Stimulated activated CD8-positive, alpha-beta memory T cell treated with anti-CD3 and anti-CD28 coated beads, Interleukin-4, amount 100 ng/mL, for 48 hours (primary cell): ENCODE results near the gene TYRO3.

Source experiments
- DNase-seq: peaks from one replicate; pipeline ENCODE4 v3.0.0-alpha.2; 2020

The TYRO3 gene

DNA sequence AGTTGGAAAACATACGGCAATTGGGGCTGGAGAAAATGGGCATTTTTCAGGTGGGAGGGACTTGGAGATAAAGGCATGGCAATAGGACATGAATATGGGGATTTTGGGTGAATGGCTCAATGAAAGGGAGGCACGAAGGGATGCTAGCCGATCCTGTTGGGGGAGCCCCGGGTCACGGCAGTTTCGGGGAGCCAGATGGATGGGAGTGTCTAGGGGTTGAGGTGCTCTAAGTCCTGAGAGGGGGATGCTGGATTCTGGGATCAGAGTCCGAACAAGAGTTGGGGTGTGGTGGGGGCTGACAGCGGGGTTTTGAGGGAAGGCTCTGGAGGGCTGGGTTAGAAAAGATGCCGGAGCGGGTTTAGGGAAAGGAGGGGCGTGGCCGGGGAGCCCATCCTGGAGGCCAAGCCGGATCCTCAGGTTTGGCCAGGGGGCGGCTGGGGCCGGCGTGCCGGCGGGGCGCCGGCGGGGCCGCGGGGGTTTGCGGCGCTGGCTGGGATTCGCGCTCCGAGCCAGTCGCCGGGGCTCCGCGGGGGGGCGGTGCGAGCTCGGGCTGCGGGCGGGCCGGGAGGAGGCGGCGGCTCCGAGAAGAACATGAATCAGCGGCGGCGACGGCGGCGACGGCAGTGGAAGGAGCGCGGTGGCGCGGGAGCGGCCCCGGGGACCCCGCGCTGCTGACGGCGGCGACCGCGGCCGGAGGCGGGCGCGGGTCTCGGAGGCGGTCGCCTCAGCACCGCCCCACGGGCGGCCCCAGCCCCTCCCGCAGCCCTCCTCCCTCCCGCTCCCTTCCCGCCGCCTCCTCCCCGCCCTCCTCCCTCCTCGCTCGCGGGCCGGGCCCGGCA is at the start of gene TYRO3:
TSS of gene TYRO3 (plus strand) at position 813 of the 839 bp plus-strand sequence. CDS start 46 bp downstream, outside the sequence.
- DNase-seq = peak; percentile 81

DNA sequence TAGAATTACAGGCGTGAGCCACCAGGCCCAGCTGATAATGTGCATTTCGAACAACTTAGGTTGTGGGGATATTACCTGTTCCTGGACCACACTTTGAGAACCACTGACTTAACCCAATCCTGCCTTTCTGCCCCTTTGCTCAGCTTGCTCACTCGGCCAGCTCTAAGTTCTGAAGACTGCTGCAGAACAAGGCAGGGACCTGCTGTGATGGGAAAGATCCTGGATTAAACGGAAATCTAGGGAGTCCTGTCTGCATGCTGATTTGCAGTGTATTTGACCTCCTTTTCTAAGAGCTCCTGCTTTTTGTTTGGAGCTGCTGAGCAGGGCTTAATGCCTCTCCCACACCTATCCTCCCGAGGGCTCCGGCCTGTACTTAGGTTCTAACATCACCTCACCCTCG is 48.3 kb upstream of the TYRO3 start:
- DNase-seq = no peak

DNA sequence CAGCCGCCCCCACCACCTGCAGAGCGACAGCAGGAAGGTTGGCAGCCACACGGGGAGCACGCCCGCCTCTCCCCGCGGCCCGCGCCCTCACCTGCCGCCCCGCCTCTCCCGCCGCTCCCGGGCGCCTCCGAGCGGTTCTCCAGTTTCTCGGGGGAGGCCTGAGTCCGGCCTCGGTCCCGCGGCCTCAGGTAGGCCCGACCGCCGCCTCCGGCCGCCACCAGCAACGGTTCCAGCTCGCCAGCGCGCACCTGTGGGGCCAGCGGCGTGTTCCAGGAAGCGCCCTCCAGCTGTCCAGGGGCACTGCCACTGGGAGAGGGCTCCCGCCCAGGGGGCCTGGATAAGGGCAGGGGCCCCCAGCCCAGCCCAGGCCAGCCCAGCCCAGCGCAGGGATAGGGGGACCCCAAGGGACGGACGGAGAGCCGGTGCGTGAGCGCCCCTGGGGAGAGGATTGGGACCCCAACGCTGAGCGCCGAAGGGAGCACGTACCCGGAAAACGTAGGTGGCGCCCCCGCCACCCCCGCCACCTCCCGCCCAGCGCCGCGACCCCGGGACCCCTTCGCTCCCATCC is 47.6 kb upstream of the TYRO3 start:
- no peak for DNase-seq

DNA sequence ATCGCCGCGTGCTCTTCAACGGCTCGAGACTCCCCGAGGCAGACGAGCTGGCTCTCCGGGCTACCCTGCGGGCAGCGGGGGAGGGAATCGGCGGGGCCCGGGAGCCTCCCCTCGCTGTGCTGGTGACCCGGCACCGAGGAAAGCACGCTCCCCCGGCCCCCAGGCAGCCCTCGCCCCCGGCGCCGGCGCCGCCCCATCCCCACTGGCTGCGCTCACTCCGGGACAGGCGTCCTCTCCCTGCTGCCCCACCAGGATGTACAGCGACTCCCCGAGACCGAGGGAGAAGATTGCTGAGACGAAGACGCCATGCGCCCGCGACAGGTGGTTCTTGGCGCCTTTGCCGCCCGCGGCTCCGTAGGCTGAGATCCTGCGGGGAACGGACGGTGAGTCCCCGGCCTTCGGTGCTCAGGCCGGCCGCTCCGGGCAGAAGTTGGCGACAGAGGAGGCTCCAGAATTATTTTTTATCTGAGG is 47.1 kb upstream of the TYRO3 start:
- peak; percentile 32 for DNase-seq

DNA sequence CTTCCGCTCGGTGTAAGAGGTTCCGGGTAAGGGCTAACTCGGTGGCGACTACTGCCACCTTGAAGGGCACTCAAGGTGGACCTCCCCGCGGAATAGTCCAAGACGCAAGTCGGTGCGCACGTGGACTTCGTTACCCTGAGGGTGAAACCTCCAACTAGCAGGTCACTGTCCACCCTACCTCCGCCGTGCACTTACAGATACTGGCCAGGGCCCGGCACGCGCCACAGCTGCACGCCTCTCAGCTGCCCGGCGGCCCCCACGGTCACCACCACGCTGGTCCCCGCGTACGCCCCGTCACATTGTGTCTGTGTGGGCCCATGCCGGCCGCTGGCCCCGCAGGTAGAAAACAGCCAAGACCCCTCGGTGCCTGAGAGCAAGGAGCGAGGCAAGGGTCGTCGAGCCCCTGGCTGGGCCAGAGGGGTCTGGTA is 46.5 kb upstream of the TYRO3 start:
- no peak for DNase-seq

DNA sequence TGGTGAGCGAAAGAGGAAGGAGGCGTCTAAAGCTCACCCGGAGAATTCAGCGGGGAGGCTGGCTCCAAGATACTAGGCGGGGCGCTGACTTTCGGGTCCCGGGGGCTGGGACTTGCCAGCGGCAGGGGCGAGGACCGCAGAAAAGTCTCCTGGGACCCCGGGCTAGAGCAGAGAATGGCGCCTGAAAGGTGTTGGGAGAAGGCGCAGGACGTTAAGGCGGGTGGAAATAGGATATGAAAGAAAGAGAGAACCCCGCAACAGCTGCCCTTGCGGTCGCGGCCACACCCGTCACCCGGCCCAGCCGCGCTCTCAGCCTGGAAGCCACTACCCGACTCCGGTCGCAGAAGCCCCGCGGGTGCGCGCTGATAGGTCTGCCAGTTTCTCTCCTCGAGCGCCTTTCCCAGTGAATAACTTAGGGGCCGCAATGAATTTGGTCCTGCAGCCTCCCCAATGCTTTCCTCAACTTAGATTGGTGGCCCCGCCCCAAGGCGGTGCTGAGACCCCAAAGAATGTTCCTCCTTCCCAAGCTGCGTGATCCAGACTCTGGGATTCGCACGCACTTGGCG is 46.0 kb upstream of the TYRO3 start:
- peak; percentile 53 for DNase-seq

DNA sequence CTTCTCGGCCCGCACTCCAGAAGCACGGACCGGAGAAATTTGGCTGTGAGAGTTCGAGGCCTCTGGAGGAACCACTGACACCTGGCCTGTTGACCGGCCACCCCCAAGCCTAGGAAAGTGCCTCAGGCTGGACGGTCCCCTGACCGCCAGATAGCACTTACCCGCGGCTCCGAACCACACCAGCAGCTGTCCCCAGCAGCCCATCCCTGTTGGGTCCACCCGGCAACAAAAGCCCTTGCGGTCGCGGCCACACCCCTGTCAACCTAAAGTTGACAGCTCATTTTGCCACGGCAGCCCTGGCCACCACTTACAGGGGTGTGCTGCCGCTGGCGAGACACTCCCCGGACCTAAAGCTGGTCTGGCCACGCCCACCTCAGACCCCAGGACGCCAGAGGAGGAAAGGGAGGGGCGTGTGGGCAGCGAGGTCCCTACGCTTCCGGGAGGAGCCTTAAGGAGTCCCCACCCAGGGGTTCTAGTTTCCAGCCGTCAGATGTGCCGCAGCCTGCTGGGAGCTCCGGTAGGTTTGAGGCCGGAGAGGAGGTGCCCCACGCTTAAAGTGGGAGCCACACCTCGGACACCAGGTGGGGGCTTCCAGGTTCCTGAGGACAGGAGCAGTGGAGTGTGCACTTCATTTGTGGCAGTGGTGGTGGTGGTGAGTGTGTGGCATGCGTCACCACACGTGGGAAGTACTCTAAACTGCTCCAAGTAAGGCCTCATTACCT is 45.3 kb upstream of the TYRO3 start, which contains the start of gene LTK:
TSS of gene LTK (minus strand) at position 322 of the 722 bp plus-strand sequence. CDS start at position 204, 118 bp downstream.
- DNase-seq = peak; percentile 41

DNA sequence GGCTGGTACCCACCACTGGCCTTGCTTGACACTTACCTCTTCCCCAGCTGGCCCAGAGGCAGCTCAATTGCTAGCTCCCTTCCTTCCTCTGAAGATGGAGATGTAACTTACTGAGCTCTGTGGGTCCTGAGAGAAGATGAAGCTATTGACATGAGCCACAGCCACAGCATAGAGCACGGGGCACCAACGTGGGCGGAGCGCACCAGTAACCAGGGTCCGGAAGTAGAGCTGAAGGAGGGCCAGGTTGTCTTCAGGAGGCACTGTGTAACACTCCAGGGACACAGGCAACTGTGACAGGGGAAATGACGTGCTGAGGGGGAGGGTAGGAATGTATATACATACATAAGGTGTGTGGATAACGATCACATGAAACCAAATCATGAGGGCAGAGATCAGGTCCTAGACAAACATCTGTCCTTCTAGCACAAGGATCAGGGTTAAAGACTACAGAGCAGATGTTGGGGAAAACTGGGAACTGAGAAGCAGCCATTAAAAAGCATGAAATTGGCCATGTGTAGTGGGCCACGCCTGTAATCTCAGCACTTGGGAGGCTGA is 41.0 kb upstream of the TYRO3 start:
- no peak for DNase-seq

DNA sequence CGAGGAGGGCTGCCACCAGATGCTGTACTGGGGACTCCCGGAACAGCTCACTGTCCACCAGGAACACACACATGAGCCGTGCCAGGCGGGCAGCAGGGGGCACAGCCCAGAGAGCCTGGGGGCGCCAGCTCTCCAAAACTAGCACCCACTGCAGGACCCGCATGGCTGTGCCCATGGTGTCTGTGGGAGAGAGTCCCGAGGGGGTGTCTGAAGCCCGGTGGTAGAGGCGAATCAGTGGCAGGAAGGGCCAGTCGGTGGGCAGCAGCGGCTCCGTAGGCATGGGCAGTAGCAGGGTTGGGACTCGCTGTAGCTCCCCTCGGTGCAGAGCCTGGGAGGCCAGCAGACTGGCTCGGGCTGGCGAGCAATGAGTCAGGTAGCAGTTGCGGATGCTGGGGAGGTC is 38.4 kb upstream of the TYRO3 start:
- DNase-seq = no peak

DNA sequence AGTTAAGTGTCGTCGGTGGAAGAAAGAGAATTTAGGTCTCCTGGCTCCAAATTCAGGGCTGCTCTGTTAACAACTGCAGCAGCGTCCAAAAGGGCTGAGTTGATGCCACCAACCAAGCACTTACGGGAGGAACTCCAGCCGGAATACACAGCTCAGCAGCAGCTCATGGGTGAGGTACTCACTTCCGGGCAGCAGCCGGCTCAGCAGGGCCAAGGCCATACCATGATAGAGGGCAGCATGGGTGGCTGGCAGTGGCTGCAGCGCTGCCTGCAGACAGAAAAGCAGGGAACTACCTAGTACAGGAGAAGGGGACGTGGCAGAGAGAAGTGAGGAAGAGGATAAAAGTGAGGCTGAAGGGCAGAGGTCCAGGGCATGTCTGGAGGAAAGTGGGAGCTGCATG is 37.4 kb upstream of the TYRO3 start:
- no peak for DNase-seq

DNA sequence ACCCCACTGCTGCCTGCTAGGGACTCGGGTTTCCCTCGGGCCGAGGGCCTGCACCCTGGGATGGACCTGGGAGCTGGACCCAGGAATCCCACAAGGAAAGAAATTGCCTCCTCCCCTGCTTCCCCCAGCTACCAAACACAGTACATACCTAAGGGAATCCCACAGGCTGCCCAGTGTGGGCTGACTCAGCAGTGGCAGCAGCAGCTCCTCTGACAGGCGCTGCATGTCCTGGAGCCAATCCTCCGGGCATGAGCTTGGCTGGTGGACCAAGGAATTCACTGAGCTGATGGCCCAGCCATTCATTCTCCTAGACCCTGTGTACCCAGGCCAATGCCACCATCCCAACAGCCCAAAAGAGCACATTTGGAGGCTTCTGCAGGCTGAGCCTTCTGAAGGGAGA is 35.9 kb upstream of the TYRO3 start:
- no peak for DNase-seq

DNA sequence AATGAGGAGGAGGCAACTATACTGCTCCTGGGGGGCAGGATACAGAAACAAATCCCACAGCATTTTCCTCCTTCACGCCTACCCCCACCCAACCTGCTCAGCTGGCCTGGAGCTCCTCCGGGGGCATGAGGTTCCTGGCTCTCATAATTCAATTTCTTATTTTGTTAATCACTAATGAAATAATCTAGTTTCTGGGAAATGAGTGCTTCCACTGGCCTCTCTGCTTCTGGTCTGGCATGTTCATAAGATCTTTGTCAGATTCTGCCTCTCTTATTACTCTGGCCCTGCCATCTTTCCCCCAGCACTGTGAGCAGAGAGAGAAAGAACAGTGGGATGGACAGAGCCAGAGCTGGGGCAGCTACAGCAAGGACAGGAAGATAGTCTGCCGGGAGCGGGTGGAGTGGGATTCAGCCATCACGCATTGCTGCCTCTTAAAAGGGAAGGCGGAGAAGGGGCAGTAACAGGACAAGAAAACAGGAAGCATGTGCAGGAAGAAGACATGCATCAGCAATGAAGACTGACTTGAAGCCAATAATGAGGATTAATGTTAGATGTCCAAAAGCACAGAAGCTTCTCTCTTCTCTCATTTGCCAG is 28.6 kb upstream of the TYRO3 start:
- no peak for DNase-seq

DNA sequence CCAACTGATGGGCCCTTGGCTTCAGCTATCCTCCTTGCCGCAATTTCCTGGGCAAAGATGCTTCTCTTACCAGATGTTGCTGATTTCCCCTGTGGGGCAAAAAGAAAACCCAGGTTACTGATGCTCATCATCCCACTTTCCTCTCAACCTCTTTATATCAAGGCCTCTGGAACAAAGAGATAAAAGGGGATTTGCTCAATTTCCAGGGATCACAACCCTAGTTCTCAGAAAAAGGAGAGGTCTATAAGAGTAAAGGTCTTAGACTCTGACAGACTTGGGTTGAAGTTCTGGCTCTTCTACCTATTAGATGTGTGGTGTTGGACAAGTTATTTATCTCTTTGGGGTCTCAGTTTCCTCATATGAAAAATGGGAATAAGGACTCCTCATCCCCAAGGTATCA is 23.5 kb upstream of the TYRO3 start:
- no peak for DNase-seq

DNA sequence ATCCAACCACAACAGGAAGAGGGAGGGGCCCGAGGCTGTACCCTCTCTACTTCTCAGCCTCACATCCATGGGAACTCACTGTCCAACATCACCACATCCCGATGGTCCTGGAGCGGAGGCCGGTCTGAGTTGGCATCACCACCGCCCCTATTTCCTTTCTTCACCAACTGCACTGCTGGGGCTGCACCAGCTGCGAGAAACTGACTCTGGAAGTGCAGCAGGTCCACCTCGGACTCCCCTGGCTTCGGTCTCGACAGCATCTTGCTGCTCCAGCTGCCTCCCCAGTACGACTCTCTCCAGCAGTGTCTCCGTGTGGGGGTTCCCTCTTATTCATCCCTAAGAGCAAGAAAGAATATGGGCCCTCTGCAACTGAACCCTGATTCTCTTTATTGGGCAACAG is 22.1 kb upstream of the TYRO3 start:
- DNase-seq = no peak

DNA sequence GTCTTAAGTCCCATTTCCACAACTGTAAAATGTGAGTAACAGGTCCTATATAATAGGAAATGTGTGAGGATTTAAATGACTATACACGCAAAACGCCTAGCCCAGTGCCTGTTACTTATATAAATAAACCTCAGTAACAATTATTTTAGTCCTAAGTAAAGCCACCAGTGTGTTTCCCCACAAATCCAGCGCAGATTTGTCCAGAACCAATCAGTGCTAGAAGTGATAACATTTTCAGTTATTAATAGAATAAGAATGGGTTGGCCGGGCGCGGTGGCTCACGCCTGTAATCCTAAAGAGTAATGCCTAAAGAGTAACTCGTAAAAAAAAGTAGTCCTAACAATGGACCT is 15.5 kb upstream of the TYRO3 start:
- no peak for DNase-seq

DNA sequence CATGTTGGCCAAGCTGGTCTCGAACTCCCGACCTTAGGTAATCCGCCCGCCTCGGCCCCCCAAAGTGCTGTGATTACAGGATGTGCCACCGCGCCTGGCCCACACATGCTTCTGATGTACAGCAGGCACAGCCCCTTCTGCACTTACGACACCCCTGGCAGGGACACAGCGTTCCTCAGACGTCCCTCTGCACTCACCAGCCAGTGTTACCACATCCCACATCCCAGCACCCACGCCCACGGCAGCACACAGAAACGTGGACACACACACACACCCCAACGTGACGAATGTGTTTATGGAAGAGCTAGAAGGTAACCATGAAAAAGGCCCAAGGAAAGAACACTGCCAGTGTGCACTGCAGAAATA is 14.4 kb upstream of the TYRO3 start:
- DNase-seq = peak; percentile 41

DNA sequence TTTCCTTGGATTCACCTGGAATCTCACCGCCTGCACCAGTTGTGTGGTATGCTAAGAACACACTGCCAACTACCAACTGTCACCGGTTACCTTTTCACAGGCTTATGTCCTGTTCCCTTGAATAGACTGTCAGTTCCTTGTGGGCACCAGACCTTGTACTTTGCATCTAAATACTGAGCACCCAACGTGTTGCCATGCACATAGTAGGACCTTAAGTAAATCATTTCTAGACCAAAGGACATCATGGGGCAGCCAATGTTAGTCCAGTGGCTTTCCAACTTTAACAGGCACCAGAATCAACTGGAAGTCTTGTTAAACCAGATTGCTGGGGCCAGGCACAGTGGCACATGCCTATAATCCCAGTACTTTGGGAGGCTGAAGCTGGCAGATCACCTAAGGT is 13.8 kb upstream of the TYRO3 start:
- no peak for DNase-seq

DNA sequence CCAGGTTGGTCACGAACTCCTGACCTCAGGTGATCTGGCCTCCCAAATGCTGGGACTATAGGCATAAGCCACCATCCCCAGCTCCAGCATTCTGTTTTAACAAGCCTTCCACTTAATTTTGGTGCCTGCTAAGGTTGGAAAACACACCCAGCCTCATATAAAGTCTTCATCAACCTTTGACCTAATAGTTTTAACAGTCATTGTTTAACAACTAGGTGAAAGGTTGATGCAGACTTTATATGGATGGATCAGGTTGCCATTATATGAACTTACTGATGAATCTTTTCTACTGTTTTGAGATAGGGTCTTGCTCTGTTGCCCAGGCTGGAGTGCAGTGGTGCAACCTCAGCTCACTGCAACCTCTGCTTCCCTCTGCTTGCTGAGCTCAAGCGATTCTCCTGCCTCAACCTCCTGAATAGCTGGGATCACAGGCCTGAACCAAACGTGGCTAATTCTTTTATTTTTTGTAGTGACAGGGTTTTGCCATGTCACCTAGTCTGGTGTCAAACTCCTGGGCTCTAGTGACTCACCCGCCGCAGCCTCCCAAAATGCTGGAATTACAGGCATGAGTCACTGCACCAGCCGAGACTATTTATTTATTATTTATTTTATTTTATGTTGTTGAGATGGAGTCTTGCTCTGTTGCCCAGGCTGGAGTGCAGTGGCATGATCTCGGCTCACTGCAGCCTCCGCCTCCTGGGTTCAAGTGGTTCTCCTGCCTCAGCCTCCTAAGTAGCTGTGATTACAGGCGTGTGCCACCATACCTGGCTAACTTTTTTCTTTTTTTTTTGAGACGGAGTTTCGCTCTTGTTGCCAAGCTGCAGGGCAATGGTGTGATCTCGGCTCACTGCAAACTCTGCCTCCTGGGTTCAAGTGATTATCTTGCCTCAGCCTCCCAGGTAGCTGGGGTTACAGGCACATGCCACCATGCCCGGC is 11.9 kb upstream of the TYRO3 start:
- no peak for DNase-seq

DNA sequence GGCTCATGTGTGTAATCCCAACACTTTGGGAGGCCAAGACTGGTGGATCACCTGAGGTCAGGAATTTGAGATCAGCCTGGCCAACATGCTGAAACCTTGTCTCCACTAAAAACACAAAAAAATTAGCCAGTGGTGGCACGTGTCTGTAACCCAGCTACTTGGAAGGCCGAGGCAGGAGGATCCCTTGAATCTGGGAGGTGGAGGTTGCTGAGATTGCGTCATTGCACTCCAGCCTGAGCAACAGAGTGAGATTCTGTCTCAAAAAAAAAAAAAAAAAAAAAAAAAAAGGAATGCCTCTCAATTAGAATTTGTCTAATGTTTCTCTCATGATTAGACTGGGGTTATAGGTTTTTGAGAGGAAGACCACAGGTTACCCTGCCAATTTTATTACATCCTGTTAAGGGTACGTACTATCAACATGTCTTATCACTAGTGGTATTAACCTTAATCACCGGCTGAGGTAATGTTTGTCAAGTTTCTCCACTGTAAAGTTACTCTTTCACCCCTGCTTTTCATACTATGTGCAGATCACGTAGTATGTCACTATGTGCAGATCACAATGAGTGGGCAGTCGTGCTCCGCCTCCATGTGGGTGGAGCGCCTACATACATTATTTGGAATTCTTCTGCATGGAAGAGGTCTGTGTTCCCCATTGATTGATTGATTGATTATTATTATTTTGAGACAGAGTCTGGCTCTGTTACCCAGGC is 8.8 kb upstream of the TYRO3 start:
- DNase-seq = no peak

DNA sequence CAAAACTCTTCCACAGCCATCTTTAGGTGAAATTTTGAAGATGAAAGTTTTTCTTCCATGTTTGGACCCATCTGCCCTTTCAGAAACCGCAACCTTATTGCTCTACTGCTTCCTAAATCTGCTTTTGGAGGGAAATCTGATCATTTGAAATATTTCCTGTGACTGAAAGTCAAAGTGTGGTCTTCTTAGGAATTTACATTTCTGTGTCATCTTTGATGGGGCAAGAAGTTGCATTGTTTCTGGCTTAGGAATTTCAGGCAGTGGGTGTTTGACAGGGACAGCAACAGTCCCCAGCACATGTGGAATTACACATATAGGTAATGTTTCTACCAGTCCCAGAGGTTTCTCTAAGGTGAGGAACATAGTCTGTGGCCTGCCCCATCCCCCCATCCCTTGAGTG is 5.3 kb upstream of the TYRO3 start:
- no peak for DNase-seq

DNA sequence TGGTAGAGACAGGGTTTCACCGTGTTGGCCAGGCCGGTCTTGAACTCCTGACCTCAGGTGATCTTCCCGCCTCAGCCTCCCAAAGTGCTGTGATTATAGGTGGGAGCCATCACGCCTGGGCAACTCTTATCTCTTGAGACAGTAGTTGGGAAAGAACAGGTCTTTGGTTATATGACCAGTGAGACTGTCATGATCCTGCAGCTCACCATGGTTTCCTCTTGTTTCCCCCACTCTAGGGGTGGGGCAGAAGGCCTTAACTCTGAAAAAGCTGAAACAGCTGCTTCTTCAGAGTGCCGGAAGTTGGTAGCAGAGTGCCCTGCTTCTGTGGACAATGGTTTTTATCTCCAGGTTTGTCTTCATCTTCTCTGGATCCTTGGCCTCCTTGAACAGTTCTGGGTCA is 4.7 kb upstream of the TYRO3 start:
- DNase-seq = no peak
